ENCODE results near the gene SPAG4. TPM values are rescaled to one million over a fixed set of nuclear protein-coding genes. Genes with fewer than 3 reads are reported as not detected.

SPAG4 gene
- total and polyA plus RNA-seq, 8 donors: 32.2 to 65.9 (median 38.2) TPM

DNA sequence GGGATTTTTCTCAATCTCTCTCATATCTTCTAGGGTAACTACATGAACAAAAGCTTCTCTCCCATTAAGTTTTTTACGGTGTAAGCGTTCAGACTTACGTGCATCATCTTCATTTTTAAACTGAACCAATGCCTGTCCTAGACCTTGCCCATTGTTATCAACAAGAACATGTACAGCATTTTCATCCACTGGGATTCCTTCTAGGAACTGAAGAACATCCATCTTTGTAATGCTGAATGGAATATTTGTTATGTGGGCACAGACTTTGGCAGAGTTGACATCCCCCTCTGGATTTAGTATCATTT lies 37.8 kb downstream of the SPAG4 start:
- H3K4me1 ChIP-seq: peaks cover 0 to 7% (median 6%) of the 10 kb centered on the region in 3 donors
- WGBS, 2 donors: 99 to 100% methylated on average over 3 of the region's 3 CpGs
- TF ChIP-seq CTCF (IDR thresholded peaks at IDR 0.05): no peak

DNA sequence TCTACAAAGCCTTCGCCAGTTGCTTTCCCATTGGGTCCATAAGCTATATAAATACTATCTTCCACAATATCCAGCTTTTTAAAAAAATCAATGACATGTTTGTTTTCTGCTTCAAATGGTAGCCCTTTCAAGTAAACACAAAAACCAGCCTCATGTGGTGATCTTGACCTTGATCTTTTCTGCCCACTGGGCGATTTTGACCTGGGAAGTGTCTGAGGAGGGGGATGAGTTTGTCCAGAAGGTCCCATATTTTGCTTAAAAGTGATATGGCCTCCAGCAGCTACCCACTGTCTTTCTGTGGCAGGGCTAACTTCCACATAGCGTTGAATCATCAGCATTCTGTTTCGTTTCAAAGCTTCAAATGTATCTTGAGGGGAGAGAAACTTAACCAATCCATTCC lies 38.3 kb downstream of the SPAG4 start:
- no peak for DNase-seq
- peaks cover 0 to 11% (median 8%) of the 10 kb centered on the region in 3 donors for H3K4me1 ChIP-seq
- no peak overlapping the region for H3K4me3 ChIP-seq
- intact Hi-C loops (cut with DNase I): no loop called here
- no peak for FAIRE-seq
- H3K27me3 ChIP-seq: no peaks in the 10 kb centered on the region
- peaks cover 0 to 19% (median 19%) of the 10 kb centered on the region in 3 donors for H3K36me3 ChIP-seq
- no peaks in the 10 kb centered on the region for H3K9me3 ChIP-seq
- ATAC-seq: no peak
- H3K27ac ChIP-seq: no peak overlapping the region
- no peak for TF ChIP-seq CTCF (IDR thresholded peaks at IDR 0.05)
- WGBS, 2 donors: 89 to 90% methylated on average over 4 of the region's 4 CpGs

More for the DNA sequence above, 37.8 kb downstream of the SPAG4 start:
- ATAC-seq (no peak), DNase-seq (no peak), FAIRE-seq (no peak)
- Histone ChIP-seq H3K27me3 (no peaks in the 10 kb centered on the region), H3K9me3 (no peaks in the 10 kb centered on the region), H3K4me3 (no peak overlapping the region), H3K27ac (no peak overlapping the region), H3K36me3 (peaks cover 0 to 19% (median 19%) of the 10 kb centered on the region in 3 donors)
- intact Hi-C loops (cut with DNase I): no loop called here

DNA sequence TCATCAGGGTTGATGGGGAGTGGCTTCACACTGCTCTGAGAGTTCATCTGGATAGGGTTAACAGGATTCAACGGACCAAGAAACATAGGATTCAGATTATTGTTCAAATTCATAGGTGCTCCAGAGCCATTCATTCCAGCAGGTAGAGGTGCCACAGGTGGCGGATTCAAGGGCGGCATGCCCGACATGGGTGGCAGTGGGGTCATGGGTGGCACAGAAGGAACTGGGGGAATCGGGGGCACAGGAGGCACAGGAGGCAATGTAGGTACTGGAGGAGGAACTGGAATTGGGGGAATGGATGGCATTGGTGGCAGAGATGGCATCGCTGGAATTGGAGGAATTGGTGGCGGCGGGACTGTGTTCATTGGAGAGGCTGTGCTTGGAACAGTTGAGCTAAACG lies 38.8 kb downstream of the SPAG4 start:
- ATAC-seq (no peak), FAIRE-seq (no peak), DNase-seq (no peak)
- Histone ChIP-seq H3K27me3 (no peaks in the 10 kb centered on the region), H3K4me1 (peaks cover 0 to 14% (median 13%) of the 10 kb centered on the region in 3 donors), H3K9me3 (no peaks in the 10 kb centered on the region), H3K36me3 (peaks cover 0 to 19% (median 19%) of the 10 kb centered on the region in 3 donors), H3K4me3 (no peak overlapping the region), H3K27ac (no peak overlapping the region)
- intact Hi-C loops (cut with DNase I): no loop called here
- TF ChIP-seq CTCF (IDR thresholded peaks at IDR 0.05): no peak
- 95 to 96% methylated on average over 9 of the region's 9 CpGs for WGBS, 2 donors

DNA sequence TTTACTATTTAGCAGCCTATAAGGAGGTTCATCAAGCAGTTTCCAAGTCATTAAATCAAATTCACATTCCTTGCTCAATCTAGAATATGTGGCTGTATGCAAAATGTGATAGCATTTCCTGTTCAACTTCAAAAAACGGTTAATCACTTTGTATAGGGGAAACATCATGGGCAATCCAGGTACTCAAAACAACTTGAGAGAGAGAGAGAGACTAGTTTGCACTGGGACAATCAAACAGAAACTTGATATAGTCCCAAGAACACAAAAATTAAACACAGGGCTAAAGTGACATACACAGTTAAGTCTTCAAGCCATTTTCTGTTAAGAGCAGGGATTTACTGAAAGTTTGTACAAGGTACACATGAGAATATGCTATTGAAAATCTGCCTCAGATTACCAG lies 41.6 kb downstream of the SPAG4 start:
- no peak overlapping the region for H3K27ac ChIP-seq
- FAIRE-seq (no peak), DNase-seq (no peak), ATAC-seq (peak in 2 of 4 donors; percentile 32 to 69)
- no peaks in the 10 kb centered on the region for H3K27me3 ChIP-seq
- H3K4me1 ChIP-seq: peaks cover 8 to 32% (median 26%) of the 10 kb centered on the region in 3 donors
- 10 to 16% methylated on average over 1 of the region's 1 CpG for WGBS, 2 donors
- intact Hi-C loops (cut with DNase I): no loop called here
- H3K4me3 ChIP-seq: no peak overlapping the region
- no peak for TF ChIP-seq CTCF (IDR thresholded peaks at IDR 0.05)
- H3K36me3 ChIP-seq: peaks cover 0 to 19% (median 19%) of the 10 kb centered on the region in 3 donors
- no peaks in the 10 kb centered on the region for H3K9me3 ChIP-seq

GRCh38 chr20:35660122-35660937 lies 44.7 kb downstream of the SPAG4 start:
- H3K9me3 ChIP-seq: no peaks in the 10 kb centered on the region
- no peaks in the 10 kb centered on the region for H3K36me3 ChIP-seq
- 93 to 94% methylated on average over 10 of the region's 10 CpGs for WGBS, 2 donors
- no peak overlapping the region for H3K27ac ChIP-seq
- H3K4me1 ChIP-seq: peaks cover 18 to 44% (median 36%) of the 10 kb centered on the region in 3 donors
- no peak overlapping the region for H3K4me3 ChIP-seq
- no peak for TF ChIP-seq CTCF (IDR thresholded peaks at IDR 0.05)
- no peak for FAIRE-seq
- no peaks in the 10 kb centered on the region for H3K27me3 ChIP-seq
- no peak for DNase-seq
- ATAC-seq: no peak
- intact Hi-C loops (cut with DNase I): no loop called here
